Activated T-helper 17 cell treated with anti-CD3 and anti-CD28 coated beads, Interleukin-2, amount 50 U/mL, for 72 hours (primary cell): ENCODE data around the gene KRTAP5-7. TPM values are rescaled to one million over a fixed set of nuclear protein-coding genes. Genes with fewer than 3 reads are reported as not detected.
"Not testable (repeated sequence)": the region's sequence is repeated elsewhere in the genome, so short reads cannot be mapped to it uniquely, and the experiment has no call there.

Source experiments
- ATAC-seq: fragments of 150-1000 bp; cut with Tn5 transposase; replicated peaks from 2 replicates; pipeline ENCODE4 v1.10.0; 2021; ENCODE audit warnings: mild to moderate bottlenecking, moderate library complexity
- H3K27ac Mint-ChIP-seq: one replicate; pipeline ENCODE4 v1.8.0; 2022; ENCODE audit warnings: mixed read lengths
- H3K27me3 Mint-ChIP-seq: one replicate; pipeline ENCODE4 v1.8.0; 2022; ENCODE audit warnings: mixed read lengths
- H3K36me3 Mint-ChIP-seq: one replicate; pipeline ENCODE4 v1.8.0; 2022; ENCODE audit warnings: low read depth, mild to moderate bottlenecking, mixed read lengths
- H3K4me1 Mint-ChIP-seq: one replicate; pipeline ENCODE4 v1.8.0; 2022; ENCODE audit warnings: mixed read lengths
- H3K4me3 Mint-ChIP-seq: one replicate; pipeline ENCODE4 v1.8.0; 2022; ENCODE audit warnings: mild to moderate bottlenecking, mixed read lengths
- H3K9me3 Mint-ChIP-seq: one replicate; pipeline ENCODE4 v1.8.0; 2022; ENCODE audit warnings: mixed read lengths
- total RNA-seq, 2 donors: library from RNA; stranded (reverse); gene quantifications; one replicate each; pipeline ENCODE4 v1.2.3, GENCODE V29; 2022

The KRTAP5-7 gene
- total RNA-seq, 2 donors from 2014 or later, result 0.17 TPM; not detected in 1

GRCh38 chr11:71535825-71536224 lies 8.8 kb downstream of the KRTAP5-7 start:
- H3K4me1 Mint-ChIP-seq, result no peaks in the 10 kb centered on the region
- ATAC-seq, result no peak
- H3K36me3 Mint-ChIP-seq, result no peaks in the 10 kb centered on the region
- no peak overlapping the region for H3K27ac Mint-ChIP-seq
- peaks cover 19% of the 10 kb centered on the region for H3K27me3 Mint-ChIP-seq
- no peaks in the 10 kb centered on the region for H3K9me3 Mint-ChIP-seq
- no peak overlapping the region for H3K4me3 Mint-ChIP-seq

- Mint-ChIP-seq H3K9me3 (peaks cover 5% of the 10 kb centered on the region), H3K4me3 (no peak overlapping the region), H3K4me1 (peaks cover 5% of the 10 kb centered on the region), H3K36me3 (no peaks in the 10 kb centered on the region), H3K27ac (no peak overlapping the region), H3K27me3 (peaks cover 32% of the 10 kb centered on the region)
- ATAC-seq, result no peak
Observed at GRCh38 chr11:71537537-71537936, 10.5 kb downstream of the KRTAP5-7 start.

GRCh38 chr11:71537977-71538665 lies 11.1 kb downstream of the KRTAP5-7 start, which contains the start of gene KRTAP5-8:
KRTAP5-8 (plus strand) TSS chr11:71538025; CDS start chr11:71538056, 31 bp downstream.
- not testable (repeated sequence) for H3K4me3 Mint-ChIP-seq, ATAC-seq, H3K4me1 Mint-ChIP-seq, H3K27ac Mint-ChIP-seq, H3K9me3 Mint-ChIP-seq, H3K36me3 Mint-ChIP-seq
- peaks cover 35% of the 10 kb centered on the region for H3K27me3 Mint-ChIP-seq

GRCh38 chr11:71538666-71538990 lies 11.6 kb downstream of the KRTAP5-7 start:
- peaks cover 5% of the 10 kb centered on the region for H3K9me3 Mint-ChIP-seq
- H3K27ac Mint-ChIP-seq, result no peak overlapping the region
- H3K4me1 Mint-ChIP-seq, result peaks cover 13% of the 10 kb centered on the region
- H3K27me3 Mint-ChIP-seq, result peaks cover 36% of the 10 kb centered on the region
- no peak overlapping the region for H3K4me3 Mint-ChIP-seq
- no peaks in the 10 kb centered on the region for H3K36me3 Mint-ChIP-seq
- ATAC-seq, result no peak

GRCh38 chr11:71539017-71539416 lies 11.9 kb downstream of the KRTAP5-7 start:
- no peak for ATAC-seq
- H3K4me1 Mint-ChIP-seq, result peaks cover 15% of the 10 kb centered on the region
- no peak overlapping the region for H3K27ac Mint-ChIP-seq
- peaks cover 5% of the 10 kb centered on the region for H3K9me3 Mint-ChIP-seq
- H3K4me3 Mint-ChIP-seq, result no peak overlapping the region
- H3K27me3 Mint-ChIP-seq, result peaks cover 36% of the 10 kb centered on the region
- H3K36me3 Mint-ChIP-seq, result no peaks in the 10 kb centered on the region

GRCh38 chr11:71539971-71540370 lies 12.9 kb downstream of the KRTAP5-7 start:
- peaks cover 18% of the 10 kb centered on the region for H3K4me1 Mint-ChIP-seq

GRCh38 chr11:71540521-71541304 lies 13.6 kb downstream of the KRTAP5-7 start:
- H3K9me3 Mint-ChIP-seq, H3K4me3 Mint-ChIP-seq, H3K36me3 Mint-ChIP-seq: not testable (repeated sequence)
- Mint-ChIP-seq H3K27ac (peak overlapping the region; percentile 2), H3K27me3 (peaks cover 46% of the 10 kb centered on the region), H3K4me1 (peaks cover 18% of the 10 kb centered on the region)
- peak; percentile 74 for ATAC-seq

More at GRCh38 chr11:71539971-71540370, 12.9 kb downstream of the KRTAP5-7 start:
- H3K36me3 Mint-ChIP-seq, H3K4me3 Mint-ChIP-seq, H3K9me3 Mint-ChIP-seq, H3K27ac Mint-ChIP-seq: not testable (repeated sequence)
- ATAC-seq, result peak; percentile 44
- peaks cover 43% of the 10 kb centered on the region for H3K27me3 Mint-ChIP-seq

- no peaks in the 10 kb centered on the region for H3K36me3 Mint-ChIP-seq
- no peak for ATAC-seq
- no peak overlapping the region for H3K4me3 Mint-ChIP-seq
- no peak overlapping the region for H3K27ac Mint-ChIP-seq
- peaks cover 18% of the 10 kb centered on the region for H3K4me1 Mint-ChIP-seq
- H3K9me3 Mint-ChIP-seq, result peaks cover 5% of the 10 kb centered on the region
- peaks cover 50% of the 10 kb centered on the region for H3K27me3 Mint-ChIP-seq
Observed at GRCh38 chr11:71542382-71542781, 15.3 kb downstream of the KRTAP5-7 start.

GRCh38 chr11:71542879-71543777 lies 16.1 kb downstream of the KRTAP5-7 start:
- Mint-ChIP-seq H3K27me3 (peaks cover 56% of the 10 kb centered on the region), H3K27ac (no peak overlapping the region), H3K9me3 (peaks cover 5% of the 10 kb centered on the region), H3K36me3 (no peaks in the 10 kb centered on the region), H3K4me3 (no peak overlapping the region), H3K4me1 (peaks cover 18% of the 10 kb centered on the region)
- ATAC-seq, result peak; percentile 75

- H3K9me3 Mint-ChIP-seq, result peaks cover 5% of the 10 kb centered on the region
- ATAC-seq, result peak; percentile 21
- H3K4me3 Mint-ChIP-seq, result no peak overlapping the region
- H3K27me3 Mint-ChIP-seq, result peaks cover 55% of the 10 kb centered on the region
- H3K27ac Mint-ChIP-seq, result no peak overlapping the region
- H3K4me1 Mint-ChIP-seq, result peaks cover 18% of the 10 kb centered on the region
- H3K36me3 Mint-ChIP-seq, result no peaks in the 10 kb centered on the region
Observed at GRCh38 chr11:71543866-71544265, 16.8 kb downstream of the KRTAP5-7 start.

- Mint-ChIP-seq H3K9me3 (peaks cover 5% of the 10 kb centered on the region), H3K27ac (no peak overlapping the region), H3K27me3 (peaks cover 52% of the 10 kb centered on the region), H3K4me3 (no peak overlapping the region), H3K36me3 (no peaks in the 10 kb centered on the region), H3K4me1 (peaks cover 18% of the 10 kb centered on the region)
- ATAC-seq, result no peak
Observed at GRCh38 chr11:71544525-71545214, 17.6 kb downstream of the KRTAP5-7 start.

- Mint-ChIP-seq H3K27ac (no peak overlapping the region), H3K4me1 (peaks cover 18% of the 10 kb centered on the region), H3K27me3 (peaks cover 56% of the 10 kb centered on the region), H3K36me3 (no peaks in the 10 kb centered on the region), H3K9me3 (peaks cover 5% of the 10 kb centered on the region), H3K4me3 (no peak overlapping the region)
- no peak for ATAC-seq
Observed at GRCh38 chr11:71545405-71545966, 18.4 kb downstream of the KRTAP5-7 start.

GRCh38 chr11:71548120-71548519 lies 21.1 kb downstream of the KRTAP5-7 start, which contains the start of gene KRTAP5-9:
KRTAP5-9 (plus strand) TSS chr11:71548420; CDS start chr11:71548658, 238 bp downstream.
- Mint-ChIP-seq H3K4me3 (no peak within 1 kb of the TSS), H3K4me1 (peaks cover 10% of the 10 kb centered on the region), H3K27ac (no peak within 1 kb of the TSS), H3K9me3 (no peaks in the 10 kb centered on the region), H3K27me3 (peaks cover 38% of the 10 kb centered on the region), H3K36me3 (no peaks in the 10 kb centered on the region)
- ATAC-seq, result no peak
